ENCODE data around the gene CPNE7.

The CPNE7 gene

GRCh38 chr16:89575247-89576152 lies at the start of gene CPNE7:
TSS of gene CPNE7 (plus strand) at chr16:89575758. CDS start at chr16:89575898, 140 bp downstream.
- no peak for DNase-seq (ENCODE audit: low read depth)

DNA sequence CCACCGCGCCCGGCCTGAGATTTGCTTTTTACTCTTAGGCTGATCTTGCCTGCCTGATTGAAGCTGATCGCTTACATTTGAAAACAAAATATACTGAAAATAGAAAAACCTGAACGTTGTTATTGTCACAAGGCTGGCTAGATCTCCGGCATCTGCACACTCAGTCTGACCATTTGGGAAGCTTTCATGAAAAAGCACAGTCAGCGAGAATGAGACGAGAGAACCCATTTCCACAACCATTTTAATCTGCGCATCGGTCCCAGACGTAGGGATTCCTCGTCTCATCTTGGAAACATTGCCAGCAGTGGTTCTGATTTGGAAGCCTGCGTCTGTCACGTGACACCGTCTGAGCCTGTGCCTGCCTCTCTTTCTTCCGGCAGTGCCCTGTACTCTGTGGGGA lies 46.5 kb upstream of the CPNE7 start:
- no peak for DNase-seq (ENCODE audit: low read depth)

GRCh38 chr16:89530401-89531381 lies 44.9 kb upstream of the CPNE7 start:
- no peak for DNase-seq (ENCODE audit: low read depth)

DNA sequence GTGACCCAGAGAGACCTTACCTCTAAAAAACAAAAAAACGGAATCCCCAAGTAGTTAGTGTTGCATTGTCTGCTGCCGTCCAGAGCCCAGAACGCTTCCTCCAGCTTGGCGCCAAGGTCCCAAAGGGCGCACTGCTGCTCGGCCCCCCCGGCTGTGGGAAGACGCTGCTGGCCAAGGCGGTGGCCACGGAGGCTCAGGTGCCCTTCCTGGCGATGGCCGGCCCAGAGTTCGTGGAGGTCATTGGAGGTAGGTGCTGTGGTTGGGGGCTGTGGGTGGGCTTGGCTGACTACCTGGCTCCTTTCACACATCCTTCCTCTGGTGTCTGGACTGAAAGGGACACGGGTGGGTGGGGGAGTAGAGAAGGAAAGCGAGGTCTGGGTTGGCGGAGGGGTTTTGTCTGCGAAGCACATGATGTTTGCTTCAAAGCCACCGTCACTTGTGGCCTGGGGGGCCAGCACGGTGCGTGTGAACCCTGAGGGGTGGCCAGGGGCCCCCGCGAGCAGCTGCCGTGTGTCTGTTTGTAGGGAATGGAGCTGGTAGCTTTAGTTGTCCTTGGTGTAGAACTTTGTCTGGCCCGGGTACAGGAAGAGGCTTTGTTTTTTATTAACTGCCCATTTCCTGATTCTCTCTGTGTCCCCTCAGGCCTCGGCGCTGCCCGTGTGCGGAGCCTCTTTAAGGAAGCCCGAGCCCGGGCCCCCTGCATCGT lies 43.6 kb upstream of the CPNE7 start:
- no peak for DNase-seq (ENCODE audit: low read depth)

GRCh38 chr16:89534252-89534756 lies 41.3 kb upstream of the CPNE7 start:
- DNase-seq (ENCODE audit: low read depth): no peak

- DNase-seq (ENCODE audit: low read depth): no peak
Observed at GRCh38 chr16:89536371-89536770, 39.2 kb upstream of the CPNE7 start.

- no peak for DNase-seq (ENCODE audit: low read depth)
Observed at GRCh38 chr16:89536886-89537548, 38.5 kb upstream of the CPNE7 start.

DNA sequence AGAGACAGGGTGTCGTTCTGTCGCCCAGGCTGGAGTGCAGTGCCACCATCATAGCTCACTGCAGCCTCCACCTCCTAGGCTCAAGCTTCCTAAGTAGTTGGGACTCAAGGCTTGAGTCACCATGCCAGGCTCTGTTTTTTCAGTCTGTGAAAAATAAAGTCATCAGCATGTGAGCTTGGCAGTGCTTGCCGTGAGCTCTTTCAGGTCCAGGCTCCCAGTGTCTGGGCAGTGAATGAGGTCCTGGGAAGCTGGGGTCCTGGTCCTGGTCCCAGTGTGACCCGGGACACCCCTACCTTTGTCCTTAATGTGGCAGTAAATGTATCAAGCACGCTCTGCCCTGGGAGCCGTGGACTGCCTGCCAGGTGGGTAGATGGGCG lies 38.0 kb upstream of the CPNE7 start:
- no peak for DNase-seq (ENCODE audit: low read depth)

DNA sequence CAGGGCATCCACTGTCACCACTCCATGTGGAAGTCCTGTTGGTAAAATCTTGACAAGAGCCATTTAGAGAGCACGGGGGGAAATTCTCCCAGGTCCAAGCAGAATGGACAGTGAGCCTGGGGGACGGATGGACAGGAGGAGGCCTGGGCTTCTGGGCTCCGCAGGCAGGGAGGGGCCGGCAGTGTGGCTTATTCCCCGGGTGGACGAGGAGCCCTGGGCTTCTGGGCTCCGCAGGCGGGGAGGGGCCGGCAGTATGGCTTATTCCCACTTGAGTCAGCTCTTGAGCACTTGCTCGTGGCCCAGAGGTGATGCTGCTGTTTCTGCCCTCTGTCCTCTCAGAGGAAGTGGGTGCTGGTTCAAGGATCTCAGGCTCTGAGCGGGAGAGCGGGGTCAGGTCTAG lies 37.3 kb upstream of the CPNE7 start:
- DNase-seq (ENCODE audit: low read depth): no peak

DNA sequence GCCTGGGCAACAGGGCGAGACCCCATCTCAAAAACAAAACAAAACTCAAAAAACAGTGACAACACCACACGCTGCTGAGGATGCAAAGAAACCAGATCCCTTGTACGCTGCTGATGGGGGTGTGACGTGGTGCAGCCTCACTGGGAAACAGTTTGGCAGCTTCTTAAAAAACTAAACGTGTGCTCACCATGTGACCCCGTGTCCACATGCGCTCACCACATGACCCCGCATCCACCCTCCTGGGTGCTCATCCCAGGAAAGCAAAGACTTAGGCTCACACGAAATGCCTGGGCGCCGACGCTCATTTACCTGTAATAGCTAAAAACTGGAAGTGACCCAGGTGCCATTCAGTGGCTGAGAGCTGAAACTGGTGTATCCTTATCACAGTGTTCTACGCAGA lies 35.0 kb upstream of the CPNE7 start:
- no peak for DNase-seq (ENCODE audit: low read depth)

- DNase-seq (ENCODE audit: low read depth): no peak
Observed at GRCh38 chr16:89541792-89542191, 33.8 kb upstream of the CPNE7 start.

DNA sequence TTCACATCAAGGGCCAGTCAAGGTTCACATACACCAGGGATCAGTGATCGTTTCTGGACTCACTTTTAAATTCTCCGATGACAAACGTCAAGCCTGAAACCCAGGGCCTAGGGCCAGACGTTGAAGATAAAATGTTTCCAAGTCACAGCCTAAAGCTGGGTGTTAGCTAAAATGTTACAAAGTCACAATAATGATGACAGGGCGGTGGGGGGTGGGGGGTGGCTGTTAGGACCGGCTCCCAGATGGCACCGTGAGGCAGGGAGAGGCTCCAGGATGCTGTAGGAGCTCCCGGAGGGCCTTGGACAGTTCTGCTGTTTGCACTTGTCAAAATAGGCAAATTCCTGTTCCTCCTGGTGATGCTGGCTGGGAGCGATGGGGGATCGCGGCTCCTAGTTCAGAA lies 31.4 kb upstream of the CPNE7 start:
- no peak for DNase-seq (ENCODE audit: low read depth)

DNA sequence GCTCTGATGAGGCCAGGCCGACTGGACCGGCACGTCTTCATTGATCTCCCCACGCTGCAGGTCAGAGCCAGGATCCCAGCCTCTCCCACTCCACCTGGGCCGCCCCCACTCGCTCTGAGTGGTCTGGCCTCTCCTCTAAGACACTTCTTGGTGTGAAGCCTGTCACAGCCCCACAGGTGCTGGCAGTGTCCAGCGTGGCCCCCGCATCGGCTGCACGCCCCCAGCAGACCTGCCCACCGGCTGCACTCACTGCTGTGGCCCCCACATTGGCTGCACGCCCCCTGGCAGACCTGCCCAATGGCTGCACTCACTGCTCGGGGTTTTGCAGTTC lies 30.9 kb upstream of the CPNE7 start:
- no peak for DNase-seq (ENCODE audit: low read depth)

DNA sequence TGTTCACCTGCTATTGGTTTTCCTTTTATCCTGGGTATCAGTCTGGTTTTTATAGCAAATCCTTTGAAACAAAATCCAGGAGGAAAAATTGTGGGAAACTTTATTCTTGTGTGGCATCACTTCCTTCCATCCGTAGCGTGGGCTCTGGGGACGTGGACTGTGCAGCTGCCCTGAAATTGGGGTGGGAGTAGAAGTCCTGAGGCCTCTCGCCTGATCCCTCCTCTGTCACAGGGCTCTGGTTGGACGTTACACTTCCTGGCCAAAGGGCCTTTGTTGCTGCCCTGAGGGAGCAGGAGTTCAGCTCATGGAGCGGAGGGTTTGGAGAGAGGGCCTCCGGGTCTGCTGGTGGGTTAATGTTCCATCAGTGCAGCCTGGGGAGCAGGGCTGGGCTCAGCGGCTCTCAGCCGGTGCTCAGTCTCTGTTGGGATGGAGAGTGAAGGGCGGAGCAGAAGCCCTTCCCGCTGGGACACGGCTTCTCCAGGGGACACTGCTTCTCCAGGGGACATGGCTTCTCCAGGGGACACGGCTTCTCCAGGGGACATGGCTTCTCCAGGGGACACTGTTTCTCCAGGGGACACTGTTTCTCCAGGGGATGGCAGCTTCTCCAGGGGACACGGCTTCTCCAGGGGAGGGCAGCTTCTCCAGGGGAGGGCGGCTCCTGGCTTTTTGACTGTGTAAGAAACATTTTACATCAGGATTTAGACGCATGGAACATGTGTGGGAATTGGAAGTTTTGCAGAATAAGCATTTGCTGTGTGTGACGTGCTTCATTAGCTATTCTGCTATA lies 30.3 kb upstream of the CPNE7 start:
- no peak for DNase-seq (ENCODE audit: low read depth)

DNA sequence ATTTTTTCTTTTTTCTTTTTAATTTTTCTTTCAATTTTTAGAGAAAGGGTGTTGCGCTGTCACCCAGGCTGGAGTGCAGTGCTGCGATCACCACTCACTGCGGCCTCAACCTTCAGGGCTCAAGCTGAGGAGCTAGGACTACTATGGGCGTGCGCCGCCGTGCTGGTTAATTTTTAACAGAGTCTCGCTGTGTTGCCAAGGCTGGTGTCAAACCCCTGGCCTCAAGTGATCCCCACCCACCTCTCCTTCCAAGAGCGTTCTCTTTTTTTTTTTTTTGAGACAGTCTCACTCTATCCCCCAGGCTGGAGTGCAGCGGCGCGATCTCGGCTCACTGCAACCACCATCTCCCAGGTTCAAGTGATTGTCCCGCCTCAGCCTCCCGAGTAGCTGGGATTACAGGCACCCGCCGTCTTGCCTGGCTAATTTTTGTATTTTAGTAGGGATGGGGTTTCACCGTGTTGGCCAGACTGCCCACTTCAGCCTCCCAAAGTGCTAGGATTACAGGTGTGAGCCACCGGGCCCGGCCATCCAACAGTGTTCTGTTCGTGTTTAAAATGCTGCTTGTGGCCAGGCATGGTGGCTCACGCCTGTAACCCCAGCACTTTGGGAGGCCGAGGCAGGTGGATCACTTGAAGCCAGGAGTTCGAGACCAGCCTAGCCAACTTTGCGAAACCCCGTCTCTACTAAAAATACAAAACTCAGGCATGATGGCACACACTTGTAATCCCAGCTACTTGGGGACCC lies 29.6 kb upstream of the CPNE7 start:
- DNase-seq (ENCODE audit: low read depth): no peak

DNA sequence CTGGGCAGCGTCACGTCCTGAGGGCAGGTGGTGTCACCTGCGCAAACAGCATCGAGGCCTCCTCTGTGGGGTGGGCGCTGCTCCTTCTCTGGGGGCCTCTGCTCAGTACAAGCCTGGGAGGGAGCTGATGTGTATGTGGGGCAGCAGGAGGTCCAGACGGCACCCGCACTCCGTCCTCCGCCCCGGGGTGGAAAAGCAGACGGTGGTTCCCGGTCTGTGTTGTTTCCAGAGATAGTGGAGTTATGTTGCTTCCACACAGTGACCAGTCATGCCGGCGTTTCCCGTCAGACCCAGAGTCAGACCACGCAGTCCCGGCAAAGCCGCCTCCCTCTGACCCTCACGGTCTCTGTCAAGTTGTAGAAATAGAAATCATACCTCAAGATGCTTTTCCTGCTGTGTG lies 28.8 kb upstream of the CPNE7 start:
- DNase-seq (ENCODE audit: low read depth): no peak

GRCh38 chr16:89547291-89547690 lies 28.3 kb upstream of the CPNE7 start:
- no peak for DNase-seq (ENCODE audit: low read depth)

GRCh38 chr16:89547860-89548259 lies 27.7 kb upstream of the CPNE7 start:
- DNase-seq (ENCODE audit: low read depth): no peak

DNA sequence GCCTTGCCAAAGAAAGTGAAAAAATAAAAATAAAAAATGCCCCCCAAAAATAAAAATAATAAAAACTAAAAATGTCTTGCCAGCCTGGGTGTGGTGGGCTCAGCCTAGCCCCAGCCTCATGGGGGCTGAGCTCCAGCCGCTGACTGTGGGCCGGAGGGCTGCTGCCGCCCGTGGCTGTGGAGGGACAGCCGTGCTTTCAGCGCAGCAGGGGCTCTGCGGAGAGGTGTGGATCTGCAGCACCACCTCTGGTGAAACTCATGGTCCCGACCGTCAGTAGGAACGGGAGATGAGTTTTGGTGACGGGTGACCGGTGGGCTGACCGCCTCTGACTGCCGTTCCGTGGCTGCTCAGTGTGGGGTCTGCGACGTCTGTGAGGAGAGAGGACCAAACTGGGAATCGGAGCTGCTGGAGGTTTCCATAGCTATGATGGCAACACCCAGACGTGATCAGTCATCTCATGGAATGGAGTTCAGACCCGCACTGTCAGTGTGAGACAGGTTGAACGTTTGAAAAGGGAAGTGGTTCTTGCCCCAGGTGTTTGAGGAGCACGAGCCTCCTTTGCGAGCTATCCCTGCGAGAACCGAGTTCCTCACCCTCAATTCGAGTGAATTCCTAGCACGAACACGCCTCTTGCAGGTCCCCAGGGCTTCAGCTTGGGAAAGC lies 27.1 kb upstream of the CPNE7 start:
- no peak for DNase-seq (ENCODE audit: low read depth)

Measured in stimulated activated CD8-positive, alpha-beta memory T cell treated with anti-CD3 and anti-CD28 coated beads, Interleukin-4, amount 100 ng/mL, for 24 hours (primary cell).